Measurements from ENCODE around the gene LUZP2.

Gene LUZP2

GRCh38 chr11:24497831-24498230 is 978 bp downstream of the LUZP2 start:
- no peak for TF ChIP-seq ISL1 (CRISPR knock-in tag; IDR thresholded peaks at IDR 0.05)
- TF ChIP-seq ARNTL (CRISPR knock-in tag; IDR thresholded peaks at IDR 0.05; ENCODE audit: borderline replicate concordance, low read depth): no peak
- TF ChIP-seq PATZ1 (CRISPR knock-in tag; IDR thresholded peaks at IDR 0.05; ENCODE audit: borderline replicate concordance): no peak
- no peak for TF ChIP-seq BACH2 (CRISPR knock-in tag; IDR thresholded peaks at IDR 0.05; ENCODE audit: borderline replicate concordance)
- TF ChIP-seq ZFP30 (CRISPR knock-in tag; IDR thresholded peaks at IDR 0.05): no peak
- no peak for TF ChIP-seq ZNF565 (CRISPR knock-in tag; conservative IDR thresholded peaks at IDR 0.05; ENCODE audit: low read depth)
- TF ChIP-seq, protein P1, sequence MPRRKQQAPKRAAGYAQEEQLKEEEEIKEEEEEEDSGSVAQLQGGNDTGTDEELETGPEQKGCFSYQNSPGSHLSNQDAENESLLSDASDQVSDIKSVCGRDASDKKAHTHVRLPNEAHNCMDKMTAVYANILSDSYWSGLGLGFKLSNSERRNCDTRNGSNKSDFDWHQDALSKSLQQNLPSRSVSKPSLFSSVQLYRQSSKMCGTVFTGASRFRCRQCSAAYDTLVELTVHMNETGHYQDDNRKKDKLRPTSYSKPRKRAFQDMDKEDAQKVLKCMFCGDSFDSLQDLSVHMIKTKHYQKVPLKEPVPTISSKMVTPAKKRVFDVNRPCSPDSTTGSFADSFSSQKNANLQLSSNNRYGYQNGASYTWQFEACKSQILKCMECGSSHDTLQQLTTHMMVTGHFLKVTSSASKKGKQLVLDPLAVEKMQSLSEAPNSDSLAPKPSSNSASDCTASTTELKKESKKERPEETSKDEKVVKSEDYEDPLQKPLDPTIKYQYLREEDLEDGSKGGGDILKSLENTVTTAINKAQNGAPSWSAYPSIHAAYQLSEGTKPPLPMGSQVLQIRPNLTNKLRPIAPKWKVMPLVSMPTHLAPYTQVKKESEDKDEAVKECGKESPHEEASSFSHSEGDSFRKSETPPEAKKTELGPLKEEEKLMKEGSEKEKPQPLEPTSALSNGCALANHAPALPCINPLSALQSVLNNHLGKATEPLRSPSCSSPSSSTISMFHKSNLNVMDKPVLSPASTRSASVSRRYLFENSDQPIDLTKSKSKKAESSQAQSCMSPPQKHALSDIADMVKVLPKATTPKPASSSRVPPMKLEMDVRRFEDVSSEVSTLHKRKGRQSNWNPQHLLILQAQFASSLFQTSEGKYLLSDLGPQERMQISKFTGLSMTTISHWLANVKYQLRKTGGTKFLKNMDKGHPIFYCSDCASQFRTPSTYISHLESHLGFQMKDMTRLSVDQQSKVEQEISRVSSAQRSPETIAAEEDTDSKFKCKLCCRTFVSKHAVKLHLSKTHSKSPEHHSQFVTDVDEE (CRISPR knock-in tag; IDR thresholded peaks at IDR 0.05): no peak
- no peak for TF ChIP-seq OSR1 (CRISPR knock-in tag; IDR thresholded peaks at IDR 0.05)
- no peak for TF ChIP-seq PPARA (CRISPR knock-in tag; IDR thresholded peaks at IDR 0.05; ENCODE audit: borderline replicate concordance)
- no peak for ATAC-seq

DNA sequence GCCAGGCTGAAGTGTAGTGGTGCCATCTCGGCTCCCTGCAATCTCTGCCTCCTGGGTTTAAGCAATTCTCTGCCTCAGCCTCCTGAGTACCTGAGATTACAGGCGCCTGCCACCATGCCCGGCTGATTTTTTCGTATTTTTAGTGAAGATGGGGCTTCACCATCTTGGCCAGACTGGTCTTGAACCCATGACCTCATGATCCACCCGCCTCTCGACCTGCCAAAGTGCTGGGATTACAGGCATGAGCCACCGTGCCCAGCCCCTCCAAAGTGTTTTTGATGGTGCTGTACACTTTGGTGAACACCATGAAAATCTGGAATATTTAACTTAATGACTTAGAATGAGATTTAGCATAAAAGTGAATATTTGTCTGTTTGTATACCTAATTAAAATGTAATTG is 5.6 kb downstream of the LUZP2 start:
- TF ChIP-seq, protein P2, sequence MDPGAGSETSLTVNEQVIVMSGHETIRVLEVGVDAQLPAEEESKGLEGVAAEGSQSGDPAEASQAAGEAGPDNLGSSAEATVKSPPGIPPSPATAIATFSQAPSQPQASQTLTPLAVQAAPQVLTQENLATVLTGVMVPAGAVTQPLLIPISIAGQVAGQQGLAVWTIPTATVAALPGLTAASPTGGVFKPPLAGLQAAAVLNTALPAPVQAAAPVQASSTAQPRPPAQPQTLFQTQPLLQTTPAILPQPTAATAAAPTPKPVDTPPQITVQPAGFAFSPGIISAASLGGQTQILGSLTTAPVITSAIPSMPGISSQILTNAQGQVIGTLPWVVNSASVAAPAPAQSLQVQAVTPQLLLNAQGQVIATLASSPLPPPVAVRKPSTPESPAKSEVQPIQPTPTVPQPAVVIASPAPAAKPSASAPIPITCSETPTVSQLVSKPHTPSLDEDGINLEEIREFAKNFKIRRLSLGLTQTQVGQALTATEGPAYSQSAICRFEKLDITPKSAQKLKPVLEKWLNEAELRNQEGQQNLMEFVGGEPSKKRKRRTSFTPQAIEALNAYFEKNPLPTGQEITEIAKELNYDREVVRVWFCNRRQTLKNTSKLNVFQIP (CRISPR knock-in tag; IDR thresholded peaks at IDR 0.05; ENCODE audit: borderline replicate concordance, low read depth): no peak
- no peak for TF ChIP-seq SNAI2 (CRISPR knock-in tag; IDR thresholded peaks at IDR 0.05)
- TF ChIP-seq ZC3H10 (CRISPR knock-in tag; IDR thresholded peaks at IDR 0.05): no peak
- TF ChIP-seq ISL1 (CRISPR knock-in tag; IDR thresholded peaks at IDR 0.05): no peak
- no peak for ATAC-seq

- peak; percentile 80 for ATAC-seq
- no peak for TF ChIP-seq OSR1 (CRISPR knock-in tag; IDR thresholded peaks at IDR 0.05)
- no peak for TF ChIP-seq ESRRG (CRISPR knock-in tag; IDR thresholded peaks at IDR 0.05)
- no peak for TF ChIP-seq GLIS3 (CRISPR knock-in tag; IDR thresholded peaks at IDR 0.05)
- no peak for TF ChIP-seq ZNF70 (CRISPR knock-in tag; IDR thresholded peaks at IDR 0.05)
- no peak for TF ChIP-seq ZNF8 (CRISPR knock-in tag; IDR thresholded peaks at IDR 0.05)
- TF ChIP-seq, protein P3, sequence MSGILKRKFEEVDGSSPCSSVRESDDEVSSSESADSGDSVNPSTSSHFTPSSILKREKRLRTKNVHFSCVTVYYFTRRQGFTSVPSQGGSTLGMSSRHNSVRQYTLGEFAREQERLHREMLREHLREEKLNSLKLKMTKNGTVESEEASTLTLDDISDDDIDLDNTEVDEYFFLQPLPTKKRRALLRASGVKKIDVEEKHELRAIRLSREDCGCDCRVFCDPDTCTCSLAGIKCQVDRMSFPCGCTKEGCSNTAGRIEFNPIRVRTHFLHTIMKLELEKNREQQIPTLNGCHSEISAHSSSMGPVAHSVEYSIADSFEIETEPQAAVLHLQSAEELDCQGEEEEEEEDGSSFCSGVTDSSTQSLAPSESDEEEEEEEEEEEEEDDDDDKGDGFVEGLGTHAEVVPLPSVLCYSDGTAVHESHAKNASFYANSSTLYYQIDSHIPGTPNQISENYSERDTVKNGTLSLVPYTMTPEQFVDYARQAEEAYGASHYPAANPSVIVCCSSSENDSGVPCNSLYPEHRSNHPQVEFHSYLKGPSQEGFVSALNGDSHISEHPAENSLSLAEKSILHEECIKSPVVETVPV (CRISPR knock-in tag; IDR thresholded peaks at IDR 0.05): no peak
- TF ChIP-seq ARNTL (CRISPR knock-in tag; IDR thresholded peaks at IDR 0.05; ENCODE audit: borderline replicate concordance, low read depth): no peak
- TF ChIP-seq, protein P4, sequence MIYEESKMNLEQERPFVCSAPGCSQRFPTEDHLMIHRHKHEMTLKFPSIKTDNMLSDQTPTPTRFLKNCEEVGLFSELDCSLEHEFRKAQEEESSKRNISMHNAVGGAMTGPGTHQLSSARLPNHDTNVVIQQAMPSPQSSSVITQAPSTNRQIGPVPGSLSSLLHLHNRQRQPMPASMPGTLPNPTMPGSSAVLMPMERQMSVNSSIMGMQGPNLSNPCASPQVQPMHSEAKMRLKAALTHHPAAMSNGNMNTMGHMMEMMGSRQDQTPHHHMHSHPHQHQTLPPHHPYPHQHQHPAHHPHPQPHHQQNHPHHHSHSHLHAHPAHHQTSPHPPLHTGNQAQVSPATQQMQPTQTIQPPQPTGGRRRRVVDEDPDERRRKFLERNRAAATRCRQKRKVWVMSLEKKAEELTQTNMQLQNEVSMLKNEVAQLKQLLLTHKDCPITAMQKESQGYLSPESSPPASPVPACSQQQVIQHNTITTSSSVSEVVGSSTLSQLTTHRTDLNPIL (CRISPR knock-in tag; IDR thresholded peaks at IDR 0.05; ENCODE audit: low read depth): no peak
- no peak for TF ChIP-seq RARB (CRISPR knock-in tag; IDR thresholded peaks at IDR 0.05)
Observed at GRCh38 chr11:24509114-24509513, 12.3 kb downstream of the LUZP2 start.

DNA sequence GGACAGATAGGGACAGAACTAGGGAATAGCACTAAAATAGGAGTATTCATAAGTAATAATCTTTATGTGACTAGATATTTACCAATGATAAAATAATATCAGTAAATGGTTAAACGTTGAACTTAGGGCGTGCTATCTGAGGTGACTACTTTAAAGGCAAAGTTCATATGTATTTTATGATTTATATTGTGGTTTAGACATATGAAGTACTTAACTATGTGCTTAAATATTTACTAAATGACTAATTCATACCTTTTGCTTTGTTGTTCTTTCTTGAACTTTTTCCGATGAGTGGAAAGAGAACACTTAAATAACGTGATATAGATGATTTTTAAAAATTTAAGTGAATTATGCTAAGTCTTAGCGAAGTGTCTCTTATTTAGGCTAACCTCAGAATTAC is 14.7 kb downstream of the LUZP2 start:
- TF ChIP-seq RARB (CRISPR knock-in tag; IDR thresholded peaks at IDR 0.05) (no peak), OSR1 (CRISPR knock-in tag; IDR thresholded peaks at IDR 0.05) (no peak), GLIS3 (CRISPR knock-in tag; IDR thresholded peaks at IDR 0.05) (no peak), ZNF70 (CRISPR knock-in tag; IDR thresholded peaks at IDR 0.05) (no peak), TOX (CRISPR knock-in tag; IDR thresholded peaks at IDR 0.05; ENCODE audit: borderline replicate concordance) (no peak), SNAI2 (CRISPR knock-in tag; IDR thresholded peaks at IDR 0.05) (no peak), ARNTL (CRISPR knock-in tag; IDR thresholded peaks at IDR 0.05; ENCODE audit: borderline replicate concordance, low read depth) (no peak), CSDC2 (CRISPR knock-in tag; IDR thresholded peaks at IDR 0.05) (no peak), BACH2 (CRISPR knock-in tag; IDR thresholded peaks at IDR 0.05; ENCODE audit: borderline replicate concordance) (no peak), ZFP30 (CRISPR knock-in tag; IDR thresholded peaks at IDR 0.05) (no peak), PATZ1 (CRISPR knock-in tag; IDR thresholded peaks at IDR 0.05; ENCODE audit: borderline replicate concordance) (no peak), ZC3H10 (CRISPR knock-in tag; IDR thresholded peaks at IDR 0.05) (no peak)
- TF ChIP-seq, protein P3 (CRISPR knock-in tag; IDR thresholded peaks at IDR 0.05): no peak
- no peak for ATAC-seq
